M059J (cell line): ENCODE results near the gene TRIOBP. TPM values are rescaled to one million over a fixed set of nuclear protein-coding genes. Genes with fewer than 3 reads are reported as not detected.

ENCODE experiments used
- DNase-seq: peaks from one replicate; pipeline ENCODE4 v3.0.0-alpha.2; 2012; ENCODE audit warnings: low read depth
- total RNA-seq: library from RNA; depleted of rRNA; stranded (reverse); fragments of >200 nt; shearing (Covaris generic); gene quantifications from 2 replicates; pipeline ENCODE4 v1.2.3, GENCODE V29; 2014

Gene TRIOBP
- total RNA-seq, 1 experiment from 2014 or later, result 68.1 TPM

GRCh38 chr22:37669586-37669985 is 27.3 kb upstream of the TRIOBP start:
- DNase-seq, result peak; percentile 68

- DNase-seq, result no peak
Observed at GRCh38 chr22:37672206-37672919, 24.5 kb upstream of the TRIOBP start.

- DNase-seq, result no peak
Observed at GRCh38 chr22:37672920-37673455, 23.9 kb upstream of the TRIOBP start.

- no peak for DNase-seq
Observed at GRCh38 chr22:37674248-37674647, 22.6 kb upstream of the TRIOBP start.

GRCh38 chr22:37674951-37675929 is 21.6 kb upstream of the TRIOBP start, which contains the start of gene LGALS1:
LGALS1 (plus strand) TSS chr22:37675636; CDS start chr22:37675703, 67 bp downstream.
- peak; percentile 93 for DNase-seq

- DNase-seq, result peak; percentile 56
Observed at GRCh38 chr22:37675930-37676735, 20.7 kb upstream of the TRIOBP start.

- DNase-seq, result peak; percentile 93
Observed at GRCh38 chr22:37676736-37677492, 19.9 kb upstream of the TRIOBP start.

- no peak for DNase-seq
Observed at GRCh38 chr22:37677493-37677974, 19.3 kb upstream of the TRIOBP start.

GRCh38 chr22:37678372-37678771 is 18.5 kb upstream of the TRIOBP start:
- DNase-seq, result no peak

GRCh38 chr22:37679670-37680069 is 17.2 kb upstream of the TRIOBP start:
- no peak for DNase-seq

GRCh38 chr22:37680191-37680851 is 16.5 kb upstream of the TRIOBP start:
- peak; percentile 47 for DNase-seq

GRCh38 chr22:37681001-37681424 is 15.8 kb upstream of the TRIOBP start:
- DNase-seq, result peak; percentile 61

- peak; percentile 76 for DNase-seq
Observed at GRCh38 chr22:37681556-37682049, 15.2 kb upstream of the TRIOBP start.

- DNase-seq, result no peak
Observed at GRCh38 chr22:37684803-37685615, 11.8 kb upstream of the TRIOBP start.

- DNase-seq, result peak; percentile 76
Observed at GRCh38 chr22:37686002-37686982, 10.6 kb upstream of the TRIOBP start, which contains the start of gene NOL12. NOL12 (plus strand) TSS chr22:37686343; CDS start chr22:37686393, 50 bp downstream.

GRCh38 chr22:37690407-37690806 is 6.4 kb upstream of the TRIOBP start:
- no peak for DNase-seq

- DNase-seq, result no peak
Observed at GRCh38 chr22:37690901-37691504, 5.8 kb upstream of the TRIOBP start.
